WTC11 (cell line): Measurements from ENCODE around the gene GSTO1. TPM values are rescaled to one million over a fixed set of nuclear protein-coding genes. Genes with fewer than 3 reads are reported as not detected.
A peak's percentile ranks its signal among the peaks of the same experiment; 100 is the strongest.

ENCODE experiments used
- ARID4B ChIP-seq: sonication (generic); formaldehyde crosslinking; IDR thresholded peaks from 2 replicates; pipeline ENCODE4 v1.8.0; 2023; ENCODE audit warnings: missing genetic modification reagents, mild to moderate bottlenecking, borderline replicate concordance
- CREB1 ChIP-seq: sonication (generic); formaldehyde crosslinking; IDR thresholded peaks from 2 replicates; pipeline ENCODE4 v1.8.0; 2023; ENCODE audit warnings: mild to moderate bottlenecking, missing genetic modification reagents
- ERG ChIP-seq: fragments of 250-450 bp; sonication (Bioruptor Pico); IDR thresholded peaks from 2 replicates; pipeline ENCODE4 v1.8.0; 2021; ENCODE audit warnings: mild to moderate bottlenecking
- ETV6 ChIP-seq: sonication (generic); formaldehyde crosslinking; IDR thresholded peaks from 2 replicates; pipeline ENCODE4 v1.8.1; 2022; ENCODE audit warnings: mild to moderate bottlenecking, missing genetic modification reagents
- FOXK1 ChIP-seq: sonication (generic); formaldehyde crosslinking; IDR thresholded peaks from 2 replicates; pipeline ENCODE4 v1.8.0; 2022; ENCODE audit warnings: mild to moderate bottlenecking, moderate library complexity, missing genetic modification reagents
- FOXP1 ChIP-seq: sonication (generic); formaldehyde crosslinking; IDR thresholded peaks from 2 replicates; pipeline ENCODE4 v1.8.0; 2022; ENCODE audit warnings: missing genetic modification reagents, mild to moderate bottlenecking, moderate library complexity, borderline replicate concordance
- HMGXB4 ChIP-seq: sonication (generic); formaldehyde crosslinking; IDR thresholded peaks from 2 replicates; pipeline ENCODE4 v1.8.1; 2023; ENCODE audit warnings: mild to moderate bottlenecking, moderate library complexity, missing genetic modification reagents
- MLX ChIP-seq: sonication (generic); formaldehyde crosslinking; IDR thresholded peaks from 2 replicates; pipeline ENCODE4 v1.8.1; 2023; ENCODE audit warnings: mild to moderate bottlenecking, missing genetic modification reagents, moderate library complexity
- MYBL2 ChIP-seq: sonication (generic); formaldehyde crosslinking; IDR thresholded peaks from 2 replicates; pipeline ENCODE4 v1.8.1; 2023; ENCODE audit warnings: mild to moderate bottlenecking, moderate library complexity, missing genetic modification reagents
- NFE2L1 ChIP-seq: sonication (generic); formaldehyde crosslinking; IDR thresholded peaks from 2 replicates; pipeline ENCODE4 v1.8.1; 2023; ENCODE audit warnings: missing genetic modification reagents
- NFYB ChIP-seq: sonication (generic); formaldehyde crosslinking; conservative IDR thresholded peaks from 2 replicates; pipeline ENCODE4 v1.8.0; 2022; ENCODE audit warnings: low read depth, missing genetic modification reagents
- NR1H2 ChIP-seq: sonication (generic); formaldehyde crosslinking; IDR thresholded peaks from 2 replicates; pipeline ENCODE4 v1.9.0; 2021; ENCODE audit warnings: mild to moderate bottlenecking, moderate library complexity, missing genetic modification reagents
- PRRX2 ChIP-seq: fragments of 250-450 bp; sonication (Bioruptor Pico); IDR thresholded peaks from 2 replicates; pipeline ENCODE4 v1.8.0; 2021; ENCODE audit warnings: mild to moderate bottlenecking
- RELA ChIP-seq: sonication (generic); formaldehyde crosslinking; IDR thresholded peaks from 2 replicates; pipeline ENCODE4 v1.8.1; 2022; ENCODE audit warnings: missing genetic modification reagents, mild to moderate bottlenecking, borderline replicate concordance
- RORB ChIP-seq: fragments of 250-450 bp; sonication (Bioruptor Pico); IDR thresholded peaks from 2 replicates; pipeline ENCODE4 v1.9.0; 2021; ENCODE audit warnings: mild to moderate bottlenecking
- TEAD1 ChIP-seq: sonication (generic); formaldehyde crosslinking; IDR thresholded peaks from 2 replicates; pipeline ENCODE4 v1.8.0; 2022; ENCODE audit warnings: mild to moderate bottlenecking, missing genetic modification reagents
- TEAD4 ChIP-seq: sonication (generic); formaldehyde crosslinking; IDR thresholded peaks from 2 replicates; pipeline ENCODE4 v1.8.0; 2022; ENCODE audit warnings: mild to moderate bottlenecking, missing genetic modification reagents
- USF1 ChIP-seq: sonication (generic); formaldehyde crosslinking; IDR thresholded peaks from 2 replicates; pipeline ENCODE4 v1.8.0; 2022; ENCODE audit warnings: mild to moderate bottlenecking, missing genetic modification reagents
- USF2 ChIP-seq: sonication (generic); formaldehyde crosslinking; IDR thresholded peaks from 2 replicates; pipeline ENCODE4 v1.8.1; 2023; ENCODE audit warnings: mild to moderate bottlenecking, missing genetic modification reagents, moderate library complexity
- ZBTB21 ChIP-seq: sonication (generic); formaldehyde crosslinking; IDR thresholded peaks from 2 replicates; pipeline ENCODE4 v1.8.1; 2023; ENCODE audit warnings: mild to moderate bottlenecking, missing genetic modification reagents, borderline replicate concordance
- ZBTB43 ChIP-seq: sonication (generic); formaldehyde crosslinking; IDR thresholded peaks from 2 replicates; pipeline ENCODE4 v1.8.1; 2023; ENCODE audit warnings: mild to moderate bottlenecking, missing genetic modification reagents
- ZNF219 ChIP-seq: sonication (generic); formaldehyde crosslinking; IDR thresholded peaks from 2 replicates; pipeline ENCODE4 v1.8.0; 2023; ENCODE audit warnings: missing genetic modification reagents, mild to moderate bottlenecking, borderline replicate concordance
- ZNF416 ChIP-seq: fragments of 250-450 bp; sonication (Bioruptor Pico); IDR thresholded peaks from 2 replicates; pipeline ENCODE4 v1.9.0; 2021; ENCODE audit warnings: mild to moderate bottlenecking, inconsistent platforms
- ZNF425 ChIP-seq: fragments of 250-450 bp; sonication (Bioruptor Pico); conservative IDR thresholded peaks from 2 replicates; pipeline ENCODE4 v1.9.0; 2021; ENCODE audit warnings: mild to moderate bottlenecking
- ZNF671 ChIP-seq: fragments of 250-450 bp; sonication (Bioruptor Pico); IDR thresholded peaks from 2 replicates; pipeline ENCODE4 v1.8.0; 2021; ENCODE audit warnings: mild to moderate bottlenecking
- total RNA-seq: library from RNA; stranded (reverse); gene quantifications from 3 replicates; pipeline ENCODE4 v1.2.3, GENCODE V29; 2021

GSTO1 gene
- total RNA-seq, 1 experiment from 2014 or later, result 87.9 TPM

GRCh38 chr10:104268713-104269645, 14.3 kb downstream of the GSTO1 start, which contains the start of gene GSTO2 (continued):
- TF ChIP-seq ZBTB43 (CRISPR knock-in tag) (no peak), NFE2L1 (CRISPR knock-in tag) (no peak), USF1 (peak; percentile 94), CREB1 (CRISPR knock-in tag) (no peak), RELA (no peak), ZBTB21 (no peak), TEAD4 (CRISPR knock-in tag) (0 out of 2 replicates have a peak, but pooled peaks have one; percentile 61), ARID4B (CRISPR knock-in tag) (peak; percentile 40; the same call in 1 of the 2 replicates), ZNF671 (CRISPR knock-in tag) (no peak; the same call in 1 of the 2 replicates), HMGXB4 (peak; percentile 90; the same call in 1 of the 2 replicates), ETV6 (no peak), PRRX2 (CRISPR knock-in tag) (no peak), MLX (CRISPR knock-in tag) (no peak), FOXK1 (CRISPR knock-in tag) (0 out of 2 replicates have a peak, but pooled peaks have one; percentile 44), MYBL2 (CRISPR knock-in tag) (no peak), RORB (CRISPR knock-in tag) (0 out of 2 replicates have a peak, but pooled peaks have one; percentile 16), USF2 (CRISPR knock-in tag) (peak; percentile 96), FOXP1 (CRISPR knock-in tag) (peak; percentile 27; the same call in 1 of the 2 replicates), ZNF416 (CRISPR knock-in tag) (peak; percentile 74; the same call in 1 of the 2 replicates), TEAD1 (CRISPR knock-in tag) (no peak), ERG (CRISPR knock-in tag) (no peak), ZNF219 (CRISPR knock-in tag) (no peak), ZNF425 (CRISPR knock-in tag) (no peak), NFYB (peak; percentile 84), NR1H2 (CRISPR knock-in tag) (no peak)
